ENCODE data around the gene PDE7B.

DNA sequence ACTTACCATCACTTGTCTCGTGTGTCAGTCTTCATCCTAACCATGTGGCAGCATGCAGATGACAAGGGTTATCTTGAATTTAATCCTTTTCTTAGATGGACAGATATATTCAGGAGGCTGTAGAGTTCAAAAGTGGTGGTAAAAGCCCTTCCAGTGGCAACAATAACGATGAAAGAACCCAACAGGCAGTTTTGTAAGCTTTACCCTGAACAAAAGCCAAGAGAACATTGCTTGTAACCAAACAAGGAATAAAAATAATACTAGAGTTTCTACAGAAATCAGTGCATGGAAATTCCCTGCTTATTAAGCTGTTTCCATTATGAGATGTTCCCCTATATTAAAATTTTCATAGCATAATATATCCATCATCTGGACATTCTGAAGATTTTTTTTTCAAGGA, 69.7 kb downstream of the PDE7B start:
- TF ChIP-seq, protein P1, sequence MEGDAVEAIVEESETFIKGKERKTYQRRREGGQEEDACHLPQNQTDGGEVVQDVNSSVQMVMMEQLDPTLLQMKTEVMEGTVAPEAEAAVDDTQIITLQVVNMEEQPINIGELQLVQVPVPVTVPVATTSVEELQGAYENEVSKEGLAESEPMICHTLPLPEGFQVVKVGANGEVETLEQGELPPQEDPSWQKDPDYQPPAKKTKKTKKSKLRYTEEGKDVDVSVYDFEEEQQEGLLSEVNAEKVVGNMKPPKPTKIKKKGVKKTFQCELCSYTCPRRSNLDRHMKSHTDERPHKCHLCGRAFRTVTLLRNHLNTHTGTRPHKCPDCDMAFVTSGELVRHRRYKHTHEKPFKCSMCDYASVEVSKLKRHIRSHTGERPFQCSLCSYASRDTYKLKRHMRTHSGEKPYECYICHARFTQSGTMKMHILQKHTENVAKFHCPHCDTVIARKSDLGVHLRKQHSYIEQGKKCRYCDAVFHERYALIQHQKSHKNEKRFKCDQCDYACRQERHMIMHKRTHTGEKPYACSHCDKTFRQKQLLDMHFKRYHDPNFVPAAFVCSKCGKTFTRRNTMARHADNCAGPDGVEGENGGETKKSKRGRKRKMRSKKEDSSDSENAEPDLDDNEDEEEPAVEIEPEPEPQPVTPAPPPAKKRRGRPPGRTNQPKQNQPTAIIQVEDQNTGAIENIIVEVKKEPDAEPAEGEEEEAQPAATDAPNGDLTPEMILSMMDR (IDR thresholded peaks at IDR 0.05; ENCODE audit: low read length): no peak
- TF ChIP-seq EZH2 (optimal IDR thresholded peaks at IDR 0.05; ENCODE audit: low read depth, low read length) (no peak), EZH2phosphoT487 (IDR thresholded peaks at IDR 0.05; ENCODE audit: low read length) (no peak)

Measured in MM.1S (cell line).